OCI-LY7 (cell line): ENCODE data around the gene EEF1A2. TPM values are rescaled to one million over a fixed set of nuclear protein-coding genes. Genes with fewer than 3 reads are reported as not detected.

Experiments used
- BruUV-seq: library from RNA; stranded (reverse); fragments of 400-500 nt; replicated peaks from 2 replicates; lab custom pipeline; 2021; lab: Mats Ljungman, UMichigan
- CTCF ChIA-PET: fragments of 300-600 bp; sonication (Branson Sonifier 250); formaldehyde crosslinking; loops from one replicate; lab custom pipeline; 2022; ENCODE audit warnings: antibody characterized with exemption; ENCODE audit not compliant: unreplicated experiment; lab: Charles Lee
- POLR2A ChIA-PET: fragments of 300-600 bp; sonication (Branson Sonifier 250); formaldehyde crosslinking; loops from one replicate; lab custom pipeline; 2022; ENCODE audit warnings: antibody characterized with exemption; lab: Charles Lee
- DNase-seq: peaks from one replicate; pipeline ENCODE4 v3.0.0-alpha.2; 2015; ENCODE audit warnings: low spot score
- H2AFZ ChIP-seq: fragments of 200-600 bp; sonication (generic), shearing (Covaris generic); 2 replicates; pipeline ENCODE4 v1.6.1; 2014; ENCODE audit warnings: mild to moderate bottlenecking, antibody characterized with exemption, low read length, moderate library complexity
- H3K27ac ChIP-seq: fragments of 200-600 bp; sonication (generic); 2 replicates; pipeline ENCODE4 v1.5.1; 2014; ENCODE audit warnings: mixed run types, low read depth, mild to moderate bottlenecking, moderate library complexity, low read length, inconsistent platforms; ENCODE audit not compliant: poor library complexity, severe bottlenecking
- H3K36me3 ChIP-seq: fragments of 200-600 bp; sonication (generic); 2 replicates; pipeline ENCODE4 v1.6.1; 2014; ENCODE audit warnings: mild to moderate bottlenecking, antibody characterized with exemption, low read length, moderate library complexity, mixed read lengths; ENCODE audit not compliant: insufficient read depth
- H3K4me1 ChIP-seq: fragments of 200-600 bp; sonication (generic); 2 replicates; pipeline ENCODE4 v1.5.1; 2014; ENCODE audit warnings: mild to moderate bottlenecking, low read length; ENCODE audit not compliant: insufficient read depth, poor library complexity, severe bottlenecking
- H3K4me2 ChIP-seq: fragments of 200-600 bp; sonication (generic); 2 replicates; pipeline ENCODE4 v1.6.1; 2014; ENCODE audit warnings: mild to moderate bottlenecking, low read length
- H3K4me3 ChIP-seq: fragments of 200-600 bp; sonication (generic); 2 replicates; pipeline ENCODE4 v1.5.1; 2014; ENCODE audit warnings: mild to moderate bottlenecking, low read depth, low read length; ENCODE audit not compliant: poor library complexity, severe bottlenecking
- H3K79me2 ChIP-seq: fragments of 200-600 bp; sonication (generic); 2 replicates; pipeline ENCODE4 v1.6.1; 2016; ENCODE audit warnings: low read depth, mild to moderate bottlenecking, low read length, moderate library complexity, mixed read lengths; ENCODE audit not compliant: insufficient read depth
- H3K9me2 ChIP-seq: fragments of 200-600 bp; sonication (generic); 2 replicates; pipeline ENCODE4 v1.6.1; 2016; ENCODE audit warnings: mild to moderate bottlenecking, low read length, mixed read lengths; ENCODE audit not compliant: insufficient read depth
- H3K9me3 ChIP-seq: fragments of 200-600 bp; sonication (generic); 2 replicates; pipeline ENCODE4 v1.6.1; 2014; ENCODE audit warnings: mild to moderate bottlenecking, mixed run types, low read length, mixed read lengths
- H4K20me1 ChIP-seq: fragments of 200-600 bp; sonication (generic); 2 replicates; pipeline ENCODE4 v1.6.1; 2014; ENCODE audit warnings: mild to moderate bottlenecking, antibody characterized with exemption, low read length, moderate library complexity, mixed read lengths; ENCODE audit not compliant: insufficient read depth
- CTCF ChIP-seq: fragments of 200-600 bp; sonication (generic); conservative IDR thresholded peaks from 2 replicates; pipeline ENCODE4 v1.5.1; 2014; ENCODE audit warnings: mild to moderate bottlenecking, antibody characterized with exemption, low read length, moderate library complexity, mixed read lengths
- EZH2phosphoT487 ChIP-seq: fragments of 200-600 bp; sonication (generic); IDR thresholded peaks from 2 replicates; pipeline ENCODE4 v1.6.1; 2018; ENCODE audit warnings: low read depth, borderline replicate concordance, mild to moderate bottlenecking, mixed run types, antibody characterized with exemption, low read length, moderate library complexity, mixed read lengths
- intact Hi-C: fragments of 100-400 bp; cut with micrococcal nuclease; formaldehyde crosslinking; loops from one replicate; pipeline ENCODE4 v1.10.0; 2022; ENCODE audit not compliant: unreplicated experiment
- total RNA-seq, 2 experiments: library from RNA; depleted of rRNA in 1 of 2; stranded (reverse); fragments of >200 nt in 1 of 2; shearing (Covaris generic) in 1 of 2; gene quantifications; 2 replicates each; pipeline ENCODE4 v1.2.3, GENCODE V29; 2014 to 2022

The EEF1A2 gene
- total RNA-seq, 2 experiments from 2014 or later, result 0.22 TPM; not detected in 1

- peaks cover 11% of the 10 kb centered on the region for H3K4me1 ChIP-seq
- no peaks in the 10 kb centered on the region; the same call in 1 of the 2 replicates for H3K79me2 ChIP-seq
- ChIA-PET POLR2A (interaction anchor here (0.5 to 1.0 kb wide), 2 partner anchors 32 to 381 kb away, joined by 3 to 4 read pairs; no protein-coding TSS in a partner anchor), CTCF (interaction anchor here (0.6 to 1.0 kb wide), 2 partner anchors 17 to 120 kb away, joined by 3 to 9 read pairs; partner anchors contain the start of gene PTK6)
- H3K36me3 ChIP-seq, result peaks cover 21% of the 10 kb centered on the region
- no peaks in the 10 kb centered on the region for H3K9me2 ChIP-seq
- H4K20me1 ChIP-seq, result no peaks in the 10 kb centered on the region
- DNase-seq, result peak; percentile 80
- TSS peak; percentile 85 for BruUV-seq
- peaks cover 6% of the 10 kb centered on the region; the same call in 1 of the 2 replicates for H3K9me3 ChIP-seq
- intact Hi-C loops, result loop anchor here (2.0 kb wide), 1 partner anchor 24 kb away; no protein-coding TSS in a partner anchor
- peak overlapping the region; percentile 22 for H3K27ac ChIP-seq
- peak overlapping the region; percentile 17 for H2AFZ ChIP-seq
- 0 out of 2 replicates have a peak, but pooled peaks have one; percentile 13 for TF ChIP-seq CTCF
- no peak for TF ChIP-seq EZH2phosphoT487
- peak overlapping the region; percentile 95 for H3K4me3 ChIP-seq
- H3K4me2 ChIP-seq, result peak overlapping the region; percentile 100
Observed at GRCh38 chr20:63520934-63521601, 22.2 kb upstream of the EEF1A2 start.

- no TSS peak for BruUV-seq
- peak; percentile 86 for DNase-seq
Observed at GRCh38 chr20:63520504-63520933, 21.6 kb upstream of the EEF1A2 start, which contains the start of gene PPDPF. Gene PPDPF, plus strand, starts transcription at chr20:63520765. Its CDS starts 544 bp downstream, at chr20:63521309.

More at GRCh38 chr20:63520504-63520933, 21.6 kb upstream of the EEF1A2 start, which contains the start of gene PPDPF:
- Histone ChIP-seq H3K9me2 (no peaks in the 10 kb centered on the region), H3K4me1 (peaks cover 11% of the 10 kb centered on the region), H3K4me3 (peak within 1 kb of the TSS; percentile 95), H3K27ac (peak within 1 kb of the TSS; percentile 22), H3K4me2 (peak within 1 kb of the TSS; percentile 100), H3K36me3 (peaks cover 21% of the 10 kb centered on the region), H4K20me1 (no peaks in the 10 kb centered on the region), H3K79me2 (no peaks in the 10 kb centered on the region; the same call in 1 of the 2 replicates), H3K9me3 (peaks cover 6% of the 10 kb centered on the region; the same call in 1 of the 2 replicates), H2AFZ (peak within 1 kb of the TSS; percentile 84)
- ChIA-PET CTCF (interaction anchor here (0.6 kb wide), 2 partner anchors 120 to 1632 kb away, joined by 5 to 9 read pairs; no protein-coding TSS in a partner anchor), POLR2A (interaction anchor here (0.5 to 1.0 kb wide), 4 partner anchors 24 to 382 kb away, joined by 3 to 4 read pairs (median 4); no protein-coding TSS in a partner anchor)
- intact Hi-C loops, result loop anchor here (2.0 kb wide), 1 partner anchor 24 kb away; no protein-coding TSS in a partner anchor
- TF ChIP-seq CTCF, result no peak
- TF ChIP-seq EZH2phosphoT487, result no peak
